ENCODE measurements around the gene EGFL7. TPM values are rescaled to one million over a fixed set of nuclear protein-coding genes. Genes with fewer than 3 reads are reported as not detected.

EGFL7 gene
- polyA plus RNA-seq, 3 donors, result 1.3 to 2.8 (median 2.2) TPM

GRCh38 chr9:136693135-136693489 lies 30.4 kb downstream of the EGFL7 start:
- WGBS (ENCODE audit: insufficient coverage), result 87% methylated on average over 10 of the region's 14 CpGs
- intact Hi-C loops (cut with micrococcal nuclease), result no loop called here
- no peaks in the 10 kb centered on the region for H3K9me3 ChIP-seq (replicated peaks in 1 of 2; ENCODE audit: control insufficient read depth in 1 of 2, insufficient read depth in 1 of 2, low read length in 2 of 2)
- no peaks in the 10 kb centered on the region for H3K36me3 ChIP-seq (replicated peaks in 1 of 2; ENCODE audit: control insufficient read depth in 1 of 2, insufficient read depth in 2 of 2, low read length in 2 of 2)
- H3K4me2 ChIP-seq (replicated peaks; ENCODE audit: extremely low read depth, low read length, poor library complexity, severe bottlenecking), result no peak overlapping the region
- H3K27ac ChIP-seq (ENCODE audit: low read depth in 1 of 2, low read length in 2 of 2), result no peak overlapping the region
- peaks cover 0 to 2% (median 0%) of the 10 kb centered on the region in 7 donors for H3K9me3 Mint-ChIP-seq
- peaks cover 41 to 44% of the 10 kb centered on the region in 2 donors for H3K4me1 ChIP-seq (ENCODE audit: control insufficient read depth in 1 of 2, insufficient read depth in 2 of 2, low read length in 2 of 2)
- no peaks in the 10 kb centered on the region for H3K36me3 Mint-ChIP-seq
- TF ChIP-seq, protein P1, sequence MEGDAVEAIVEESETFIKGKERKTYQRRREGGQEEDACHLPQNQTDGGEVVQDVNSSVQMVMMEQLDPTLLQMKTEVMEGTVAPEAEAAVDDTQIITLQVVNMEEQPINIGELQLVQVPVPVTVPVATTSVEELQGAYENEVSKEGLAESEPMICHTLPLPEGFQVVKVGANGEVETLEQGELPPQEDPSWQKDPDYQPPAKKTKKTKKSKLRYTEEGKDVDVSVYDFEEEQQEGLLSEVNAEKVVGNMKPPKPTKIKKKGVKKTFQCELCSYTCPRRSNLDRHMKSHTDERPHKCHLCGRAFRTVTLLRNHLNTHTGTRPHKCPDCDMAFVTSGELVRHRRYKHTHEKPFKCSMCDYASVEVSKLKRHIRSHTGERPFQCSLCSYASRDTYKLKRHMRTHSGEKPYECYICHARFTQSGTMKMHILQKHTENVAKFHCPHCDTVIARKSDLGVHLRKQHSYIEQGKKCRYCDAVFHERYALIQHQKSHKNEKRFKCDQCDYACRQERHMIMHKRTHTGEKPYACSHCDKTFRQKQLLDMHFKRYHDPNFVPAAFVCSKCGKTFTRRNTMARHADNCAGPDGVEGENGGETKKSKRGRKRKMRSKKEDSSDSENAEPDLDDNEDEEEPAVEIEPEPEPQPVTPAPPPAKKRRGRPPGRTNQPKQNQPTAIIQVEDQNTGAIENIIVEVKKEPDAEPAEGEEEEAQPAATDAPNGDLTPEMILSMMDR (IDR thresholded peaks at IDR 0.05), result no peak
- peaks cover 27% of the 10 kb centered on the region for H3K4me1 Mint-ChIP-seq
- no peak for DNase-seq
- H3K4me3 Mint-ChIP-seq, result peak overlapping the region in 1 of 2 donors; percentile 19
- no peak overlapping the region for H3K4me3 ChIP-seq (replicated peaks in 1 of 3; ENCODE audit: low read depth in 2 of 3, low read length in 3 of 3)
- H3K27me3 Mint-ChIP-seq (ENCODE audit: low read depth in 3 of 3), result peaks cover 2 to 4% (median 3%) of the 10 kb centered on the region in 3 donors
- H3K27ac Mint-ChIP-seq, result peak overlapping the region in 4 of 7 donors; percentile 28 to 72 (median 53)
- no peaks in the 10 kb centered on the region for H3K79me2 ChIP-seq (ENCODE audit: insufficient read depth, low read length)
- no peaks in the 10 kb centered on the region for H4K20me1 ChIP-seq (ENCODE audit: insufficient read depth, low read length)
- H3K27me3 ChIP-seq (ENCODE audit: control insufficient read depth in 2 of 2, insufficient read depth in 2 of 2, low read length in 2 of 2), result no peaks in the 10 kb centered on the region
- no peak overlapping the region for H3K9ac ChIP-seq (ENCODE audit: insufficient read depth, low read length, poor library complexity, severe bottlenecking)
- no peak overlapping the region for H2AFZ ChIP-seq (ENCODE audit: insufficient read depth, low read depth, low read length, poor library complexity, severe bottlenecking)

DNA sequence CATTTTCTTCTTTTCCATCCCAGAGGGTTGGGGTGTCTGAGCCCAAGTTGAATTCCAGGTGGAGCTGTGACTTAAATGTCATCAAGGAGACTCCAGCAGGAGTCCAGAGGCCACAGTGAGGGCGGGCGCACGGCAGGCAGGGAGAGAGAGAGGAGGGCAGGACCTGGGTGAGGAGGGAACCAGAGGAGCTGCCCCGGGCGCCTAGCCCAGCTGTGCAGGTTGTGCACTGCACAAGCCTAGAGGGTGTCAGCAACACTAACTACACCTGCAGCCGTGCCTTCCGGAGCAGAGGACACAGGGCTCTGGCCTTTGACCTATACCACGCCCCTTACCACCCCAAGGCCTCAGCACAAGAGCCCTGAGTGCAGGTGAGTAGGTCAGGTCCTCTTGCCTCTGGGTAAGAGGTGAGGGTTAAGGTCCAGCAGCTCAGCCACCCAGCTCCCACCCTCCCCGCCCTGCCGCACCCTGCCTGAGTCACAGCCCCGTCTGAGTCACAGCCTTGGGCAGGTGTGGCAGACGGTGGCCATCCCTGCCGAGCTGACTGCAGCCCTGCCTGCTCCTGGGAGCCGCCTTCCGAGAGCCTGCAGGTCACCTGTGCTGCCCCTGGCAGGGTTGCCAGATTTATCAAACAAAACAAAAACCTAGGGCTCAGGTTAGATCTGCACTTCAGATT lies 30.9 kb downstream of the EGFL7 start:
- Mint-ChIP-seq H3K27me3 (ENCODE audit: low read depth in 3 of 3) (peaks cover 2 to 4% (median 3%) of the 10 kb centered on the region in 3 donors), H3K27ac (peak overlapping the region in 2 of 7 donors; percentile 28 to 40), H3K4me3 (no peak overlapping the region), H3K9me3 (no peaks in the 10 kb centered on the region), H3K36me3 (no peaks in the 10 kb centered on the region), H3K4me1 (peaks cover 29% of the 10 kb centered on the region)
- Histone ChIP-seq H4K20me1 (ENCODE audit: insufficient read depth, low read length) (no peaks in the 10 kb centered on the region), H3K79me2 (ENCODE audit: insufficient read depth, low read length) (no peaks in the 10 kb centered on the region), H3K4me2 (replicated peaks; ENCODE audit: extremely low read depth, low read length, poor library complexity, severe bottlenecking) (no peak overlapping the region), H3K27me3 (ENCODE audit: control insufficient read depth in 2 of 2, insufficient read depth in 2 of 2, low read length in 2 of 2) (no peaks in the 10 kb centered on the region), H3K4me3 (replicated peaks in 1 of 3; ENCODE audit: low read depth in 2 of 3, low read length in 3 of 3) (no peak overlapping the region), H2AFZ (ENCODE audit: insufficient read depth, low read depth, low read length, poor library complexity, severe bottlenecking) (no peak overlapping the region), H3K36me3 (replicated peaks in 1 of 2; ENCODE audit: control insufficient read depth in 1 of 2, insufficient read depth in 2 of 2, low read length in 2 of 2) (no peaks in the 10 kb centered on the region), H3K27ac (ENCODE audit: low read depth in 1 of 2, low read length in 2 of 2) (no peak overlapping the region), H3K9me3 (replicated peaks in 1 of 2; ENCODE audit: control insufficient read depth in 1 of 2, insufficient read depth in 1 of 2, low read length in 2 of 2) (no peaks in the 10 kb centered on the region), H3K4me1 (ENCODE audit: control insufficient read depth in 1 of 2, insufficient read depth in 2 of 2, low read length in 2 of 2) (peaks cover 42 to 45% of the 10 kb centered on the region in 2 donors), H3K9ac (ENCODE audit: insufficient read depth, low read length, poor library complexity, severe bottlenecking) (no peak overlapping the region)
- TF ChIP-seq, protein P1 (IDR thresholded peaks at IDR 0.05), result no peak
- DNase-seq, result peak in 2 of 3 donors; percentile 35 to 62
- intact Hi-C loops (cut with micrococcal nuclease), result no loop called here
- WGBS (ENCODE audit: insufficient coverage), result 49% methylated on average over 9 of the region's 15 CpGs
